ENCODE measurements around the gene ADAP1. TPM values are rescaled to one million over a fixed set of nuclear protein-coding genes. Genes with fewer than 3 reads are reported as not detected.
A peak's percentile ranks its signal among the peaks of the same experiment; 100 is the strongest.
"Not testable (repeated sequence)": the region's sequence is repeated elsewhere in the genome, so short reads cannot be mapped to it uniquely, and the experiment has no call there.

Gene ADAP1
- total RNA-seq, 2 donors from 2014 or later: 4.2 to 7.7 TPM

GRCh38 chr7:910931-911431 lies 43.5 kb downstream of the ADAP1 start:
- Histone ChIP-seq H3K27ac (no peak overlapping the region), H3K4me3 (no peak overlapping the region), H3K4me1 (peaks cover 0 to 11% of the 10 kb centered on the region in 2 donors)

GRCh38 chr7:910441-910861 lies 44.0 kb downstream of the ADAP1 start:
- TF ChIP-seq CTCF (IDR thresholded peaks at IDR 0.05): no peak
- H3K4me3 ChIP-seq: no peak overlapping the region
- no peak for DNase-seq (ENCODE audit: low spot score)
- no peak overlapping the region for H3K27ac ChIP-seq
- H3K36me3 ChIP-seq: no peaks in the 10 kb centered on the region
- no peaks in the 10 kb centered on the region for H3K27me3 ChIP-seq
- H3K4me1 ChIP-seq: peaks cover 0 to 11% of the 10 kb centered on the region in 2 donors
- no peaks in the 10 kb centered on the region for H3K9me3 ChIP-seq

More at GRCh38 chr7:910931-911431, 43.5 kb downstream of the ADAP1 start:
- H3K9me3 ChIP-seq: no peaks in the 10 kb centered on the region
- no peak for DNase-seq (ENCODE audit: low spot score)
- no peak for TF ChIP-seq CTCF (IDR thresholded peaks at IDR 0.05)
- no peaks in the 10 kb centered on the region for H3K27me3 ChIP-seq
- no peaks in the 10 kb centered on the region for H3K36me3 ChIP-seq

GRCh38 chr7:909358-910329 lies 44.8 kb downstream of the ADAP1 start:
- DNase-seq (ENCODE audit: low spot score): peak; percentile 80
- no peak for TF ChIP-seq CTCF (IDR thresholded peaks at IDR 0.05)
- H3K27ac ChIP-seq: peak overlapping the region in 1 of 2 donors; percentile 48
- no peaks in the 10 kb centered on the region for H3K36me3 ChIP-seq
- H3K4me3 ChIP-seq: peak overlapping the region in 1 of 2 donors; percentile 39
- H3K27me3 ChIP-seq: no peaks in the 10 kb centered on the region
- H3K9me3 ChIP-seq: no peaks in the 10 kb centered on the region
- H3K4me1 ChIP-seq: peaks cover 0 to 11% of the 10 kb centered on the region in 2 donors

- H3K4me1 ChIP-seq: peaks cover 0 to 15% of the 10 kb centered on the region in 2 donors
- peak overlapping the region in 1 of 2 donors; percentile 39 for H3K4me3 ChIP-seq
- not testable (repeated sequence) for H3K27me3 ChIP-seq; DNase-seq (ENCODE audit: low spot score); H3K27ac ChIP-seq; H3K36me3 ChIP-seq; H3K9me3 ChIP-seq
- TF ChIP-seq CTCF (IDR thresholded peaks at IDR 0.05): peak; percentile 72 to 90
Observed at GRCh38 chr7:908591-909357, 45.7 kb downstream of the ADAP1 start.

GRCh38 chr7:908159-908581 lies 46.3 kb downstream of the ADAP1 start:
- DNase-seq (ENCODE audit: low spot score): no peak
- no peaks in the 10 kb centered on the region for H3K27me3 ChIP-seq
- peaks cover 0 to 15% of the 10 kb centered on the region in 2 donors for H3K4me1 ChIP-seq
- H3K36me3 ChIP-seq: no peaks in the 10 kb centered on the region
- H3K4me3 ChIP-seq: no peak overlapping the region
- no peak for TF ChIP-seq CTCF (IDR thresholded peaks at IDR 0.05)
- H3K9me3 ChIP-seq: no peaks in the 10 kb centered on the region
- H3K27ac ChIP-seq: no peak overlapping the region

Data from right atrium auricular region (tissue), 2 donors.